ENCODE results near the gene NPTN. TPM values are rescaled to one million over a fixed set of nuclear protein-coding genes. Genes with fewer than 3 reads are reported as not detected.

NPTN gene
- total and polyA plus RNA-seq, 9 of the 15 experiments (the other 6 are each of a cell fraction or from before 2014, with no cell fraction given) = 9.6 to 48.5 (median 21.7) TPM

GRCh38 chr15:73583544-73583943 lies 49.6 kb downstream of the NPTN start:
- ChIA-PET POLR2A (interaction anchor here (0.7 kb wide), 1 partner anchor 13 kb away, joined by 3 read pairs; no protein-coding TSS in a partner anchor), CTCF (ENCODE audit: low intra/inter-chr PET ratio) (no interaction called here)
- Histone ChIP-seq H3K27me3 (ENCODE audit: control insufficient read depth in 2 of 2, insufficient read depth in 2 of 2, low read length in 2 of 2) (no peaks in the 10 kb centered on the region), H3K27ac (ENCODE audit: extremely low read depth, low read depth, low read length) (no peak overlapping the region), H3K36me3 (ENCODE audit: control insufficient read depth, insufficient read depth, low read length) (peaks cover 68% of the 10 kb centered on the region; the same call in 2 of the 3 replicates), H2AFZ (ENCODE audit: low read depth, low read length) (no peak overlapping the region), H4K20me1 (replicated peaks; ENCODE audit: control insufficient read depth, insufficient read depth, low read length) (peaks cover 6% of the 10 kb centered on the region), H3K9me1 (ENCODE audit: control insufficient read depth, insufficient read depth, low read length) (no peaks in the 10 kb centered on the region), H3K79me2 (ENCODE audit: control insufficient read depth, insufficient read depth, low read length) (no peaks in the 10 kb centered on the region), H3K4me3 (no peak overlapping the region), H3K9me3 (replicated peaks; ENCODE audit: control insufficient read depth, insufficient read depth, low read depth, low read length) (no peaks in the 10 kb centered on the region), H3K9ac (ENCODE audit: insufficient read depth in 1 of 2, low read depth in 2 of 2, low read length in 2 of 2) (no peak overlapping the region), H3K4me1 (replicated peaks in 1 of 2; ENCODE audit: control insufficient read depth in 2 of 2, insufficient read depth in 2 of 2, low read length in 2 of 2) (peaks cover 0 to 10% of the 10 kb centered on the region in 2 experiments; a peak in 4 of 5 replicates), H3K4me2 (ENCODE audit: insufficient read depth, low read length) (no peak overlapping the region)
- no peak for FAIRE-seq
- no peak for ATAC-seq
- TF ChIP-seq ELF2 (CRISPR knock-in tag; IDR thresholded peaks at IDR 0.05) = no peak
- TF ChIP-seq ZBTB7A (IDR thresholded peaks at IDR 0.05; ENCODE audit: borderline replicate concordance, control insufficient read depth, low read depth, low read length) = no peak
- TF ChIP-seq SMAD4 (CRISPR knock-in tag; conservative IDR thresholded peaks at IDR 0.05) = no peak
- WGBS (ENCODE audit: insufficient coverage, low coverage, missing lambda C conversion rate) = 100% methylated on average over 3 of the region's 3 CpGs
- in situ Hi-C loops (cut with MboI) = no loop called here
- intact Hi-C loops (cut with micrococcal nuclease) = no loop called here
- no TSS peak for BruUV-seq (replicated peaks)
- DNase-seq (ENCODE audit: extremely low read depth in 1 of 4, low spot score in 3 of 4) = no peak

- no peak for ATAC-seq
- Histone ChIP-seq H3K27me3 (ENCODE audit: control insufficient read depth in 2 of 2, insufficient read depth in 2 of 2, low read length in 2 of 2) (no peaks in the 10 kb centered on the region), H3K79me2 (ENCODE audit: control insufficient read depth, insufficient read depth, low read length) (no peaks in the 10 kb centered on the region), H4K20me1 (replicated peaks; ENCODE audit: control insufficient read depth, insufficient read depth, low read length) (peaks cover 6% of the 10 kb centered on the region), H3K9me3 (replicated peaks; ENCODE audit: control insufficient read depth, insufficient read depth, low read depth, low read length) (no peaks in the 10 kb centered on the region), H2AFZ (ENCODE audit: low read depth, low read length) (no peak overlapping the region), H3K9ac (ENCODE audit: insufficient read depth in 1 of 2, low read depth in 2 of 2, low read length in 2 of 2) (no peak overlapping the region), H3K27ac (ENCODE audit: extremely low read depth, low read depth, low read length) (no peak overlapping the region), H3K9me1 (ENCODE audit: control insufficient read depth, insufficient read depth, low read length) (no peaks in the 10 kb centered on the region), H3K4me1 (replicated peaks in 1 of 2; ENCODE audit: control insufficient read depth in 2 of 2, insufficient read depth in 2 of 2, low read length in 2 of 2) (peaks cover 0 to 10% of the 10 kb centered on the region in 2 experiments; a peak in 4 of 5 replicates), H3K36me3 (ENCODE audit: control insufficient read depth, insufficient read depth, low read length) (peaks cover 69% of the 10 kb centered on the region; the same call in 2 of the 3 replicates), H3K4me2 (ENCODE audit: insufficient read depth, low read length) (no peak overlapping the region), H3K4me3 (no peak overlapping the region)
- WGBS (ENCODE audit: insufficient coverage, low coverage, missing lambda C conversion rate) = 83% methylated on average over 6 of the region's 6 CpGs
- CTCF ChIA-PET (ENCODE audit: low intra/inter-chr PET ratio) = no interaction called here
- no TSS peak for BruUV-seq (replicated peaks)
- FAIRE-seq = no peak
- in situ Hi-C loops (cut with MboI) (no loop called here), intact Hi-C loops (cut with micrococcal nuclease) (no loop called here)
- DNase-seq (ENCODE audit: extremely low read depth in 1 of 4, low spot score in 3 of 4) = no peak
- POLR2A ChIA-PET = interaction anchor here (0.7 kb wide), 1 partner anchor 13 kb away, joined by 3 read pairs; no protein-coding TSS in a partner anchor
- TF ChIP-seq MCM3 (IDR thresholded peaks at IDR 0.05) = no peak
- TF ChIP-seq, protein P1, sequence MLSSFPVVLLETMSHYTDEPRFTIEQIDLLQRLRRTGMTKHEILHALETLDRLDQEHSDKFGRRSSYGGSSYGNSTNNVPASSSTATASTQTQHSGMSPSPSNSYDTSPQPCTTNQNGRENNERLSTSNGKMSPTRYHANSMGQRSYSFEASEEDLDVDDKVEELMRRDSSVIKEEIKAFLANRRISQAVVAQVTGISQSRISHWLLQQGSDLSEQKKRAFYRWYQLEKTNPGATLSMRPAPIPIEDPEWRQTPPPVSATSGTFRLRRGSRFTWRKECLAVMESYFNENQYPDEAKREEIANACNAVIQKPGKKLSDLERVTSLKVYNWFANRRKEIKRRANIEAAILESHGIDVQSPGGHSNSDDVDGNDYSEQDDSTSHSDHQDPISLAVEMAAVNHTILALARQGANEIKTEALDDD (IDR thresholded peaks at IDR 0.05) = no peak
- no peak for TF ChIP-seq THRAP3 (IDR thresholded peaks at IDR 0.05; ENCODE audit: borderline replicate concordance)
- TF ChIP-seq, protein P2, sequence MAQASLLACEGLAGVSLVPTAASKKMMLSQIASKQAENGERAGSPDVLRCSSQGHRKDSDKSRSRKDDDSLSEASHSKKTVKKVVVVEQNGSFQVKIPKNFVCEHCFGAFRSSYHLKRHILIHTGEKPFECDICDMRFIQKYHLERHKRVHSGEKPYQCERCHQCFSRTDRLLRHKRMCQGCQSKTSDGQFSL (CRISPR knock-in tag; IDR thresholded peaks at IDR 0.05) = no peak
- TF ChIP-seq, protein P2 (tag; IDR thresholded peaks at IDR 0.05) = no peak
- TF ChIP-seq MCM7 (IDR thresholded peaks at IDR 0.05) = no peak
- no peak for TF ChIP-seq TSC22D4 (tag; IDR thresholded peaks at IDR 0.05)
- no peak for TF ChIP-seq ZNF696 (CRISPR knock-in tag; conservative IDR thresholded peaks at IDR 0.05)
- no peak for TF ChIP-seq RBM22 (IDR thresholded peaks at IDR 0.05; ENCODE audit: low read depth, low read length, poor library complexity, severe bottlenecking)
Observed at GRCh38 chr15:73582851-73583379, 50.3 kb downstream of the NPTN start.
